AG04450 (cell line): ENCODE data around the gene INTS7. TPM values are rescaled to one million over a fixed set of nuclear protein-coding genes. Genes with fewer than 3 reads are reported as not detected.

Experiments used
- polyA plus RNA-seq: library from polyadenylated mRNA; depleted of rRNA; stranded (reverse); fragments of >200 nt; gene quantifications from 2 replicates; pipeline ENCODE4 v1.2.3, GENCODE V29; 2011; rRNA removed
- small RNA-seq: library from RNA; depleted of rRNA; stranded (forward); fragments of <200 nt; gene quantifications from one replicate; pipeline ENCODE3, GENCODE V24; 2012; ENCODE audit warnings: low read depth; ENCODE audit not compliant: insufficient read length

The INTS7 gene
- polyA plus RNA-seq, 1 experiment, result 20.1 TPM

Small RNA genes lying within 50 kb of the gene (small RNA-seq; reads per million reads assigned to genes)
- gene MIR3122 (not detected), gene RF00568 (not detected)

Other genes with a start within 250 kb of the INTS7 start
- 14.2 and 16.5 TPM in 2 replicates for gene LPGAT1, start 204.8 kb downstream of the INTS7 start, polyA plus RNA-seq
- gene DTL, start 191 bp upstream of the INTS7 start, polyA plus RNA-seq, result 4.0 and 6.0 TPM in 2 replicates
- 23.0 and 31.5 TPM in 2 replicates for gene PPP2R5A, start 249.9 kb upstream of the INTS7 start, polyA plus RNA-seq